OCI-LY1 (cell line): Measurements from ENCODE around the gene HNRNPK.

Source experiments
- H2AFZ ChIP-seq: fragments of 200-600 bp; sonication (generic), shearing (Covaris generic); 2 replicates; pipeline ENCODE4 v1.6.0; 2014; ENCODE audit warnings: antibody characterized with exemption, mild to moderate bottlenecking, low read length
- H3F3A ChIP-seq: fragments of 200-600 bp; sonication (generic), shearing (Covaris generic); 2 replicates; pipeline ENCODE4 v1.6.0; 2014; ENCODE audit warnings: mild to moderate bottlenecking, antibody characterized with exemption, low read length, moderate library complexity; ENCODE audit not compliant: insufficient read depth
- H3K27ac ChIP-seq: fragments of 200-600 bp; sonication (generic); 2 replicates; pipeline ENCODE4 v1.5.1; 2014; ENCODE audit warnings: low read length, mixed run types, mild to moderate bottlenecking, low read depth; ENCODE audit not compliant: poor library complexity, severe bottlenecking
- H3K27me3 ChIP-seq: fragments of 200-600 bp; sonication (generic); 2 replicates; pipeline ENCODE4 v1.6.0; 2014; ENCODE audit warnings: antibody characterized with exemption, mild to moderate bottlenecking, low read length, moderate library complexity; ENCODE audit not compliant: insufficient read depth
- H3K36me3 ChIP-seq: fragments of 200-600 bp; sonication (generic); 2 replicates; pipeline ENCODE4 v1.6.1; 2014; ENCODE audit warnings: mild to moderate bottlenecking, antibody characterized with exemption, low read length, moderate library complexity, mixed read lengths; ENCODE audit not compliant: insufficient read depth
- H3K4me1 ChIP-seq: fragments of 200-600 bp; sonication (generic); 2 replicates; pipeline ENCODE4 v1.5.1; 2014; ENCODE audit warnings: mild to moderate bottlenecking, low read length, moderate library complexity; ENCODE audit not compliant: insufficient read depth, severe bottlenecking
- H3K4me2 ChIP-seq: fragments of 200-600 bp; sonication (generic), shearing (Covaris generic); 2 replicates; pipeline ENCODE4 v1.6.1; 2014; ENCODE audit warnings: low read length
- H3K4me3 ChIP-seq: fragments of 200-600 bp; sonication (generic); 2 replicates; pipeline ENCODE4 v1.5.1; 2014; ENCODE audit warnings: low read length, low read depth, mild to moderate bottlenecking, mixed read lengths; ENCODE audit not compliant: poor library complexity, severe bottlenecking
- H3K79me2 ChIP-seq: fragments of 200-600 bp; shearing (Covaris generic); 2 replicates; pipeline ENCODE4 v1.6.1; 2016; ENCODE audit warnings: mixed run types, low read length, mixed read lengths; ENCODE audit not compliant: insufficient read depth
- H3K9ac ChIP-seq: fragments of 200-600 bp; sonication (generic), shearing (Covaris generic); 2 replicates; pipeline ENCODE4 v1.6.1; 2014; ENCODE audit warnings: mild to moderate bottlenecking, low read length, mixed read lengths
- H3K9me2 ChIP-seq: fragments of 200-600 bp; sonication (generic), shearing (Covaris generic); 2 replicates; pipeline ENCODE4 v1.6.1; 2014; ENCODE audit warnings: low read depth, mild to moderate bottlenecking, low read length, mixed read lengths
- H3K9me3 ChIP-seq: fragments of 200-600 bp; shearing (Covaris generic); 2 replicates; pipeline ENCODE4 v1.6.1; 2014; ENCODE audit warnings: low read length, mixed read lengths
- H4K20me1 ChIP-seq: fragments of 200-600 bp; sonication (generic), shearing (Covaris generic); 2 replicates; pipeline ENCODE4 v1.6.0; 2016; ENCODE audit warnings: mild to moderate bottlenecking, low read length; ENCODE audit not compliant: insufficient read depth
- CTCF ChIP-seq: fragments of 200-600 bp; sonication (generic), shearing (Covaris generic); IDR thresholded peaks from 2 replicates; pipeline ENCODE4 v1.5.1; 2017; ENCODE audit warnings: mild to moderate bottlenecking, antibody characterized with exemption, low read length, moderate library complexity, mixed read lengths
- EZH2 ChIP-seq: fragments of 200-600 bp; sonication (generic), shearing (Covaris generic); IDR thresholded peaks from 2 replicates; pipeline ENCODE4 v1.8.0; 2017; ENCODE audit warnings: borderline replicate concordance, mixed run types, mild to moderate bottlenecking, antibody characterized with exemption, low read length, moderate library complexity, mixed read lengths

HNRNPK gene

GRCh38 chr9:83988411-83988810, 8.4 kb upstream of the HNRNPK start:
- Histone ChIP-seq H3F3A (no peaks in the 10 kb centered on the region), H3K4me1 (peaks cover 46% of the 10 kb centered on the region), H3K36me3 (peaks cover 54% of the 10 kb centered on the region), H2AFZ (no peak overlapping the region), H4K20me1 (no peaks in the 10 kb centered on the region), H3K27ac (no peak overlapping the region), H3K9ac (no peak overlapping the region), H3K4me3 (no peak overlapping the region), H3K79me2 (peaks cover 89% of the 10 kb centered on the region), H3K9me2 (no peaks in the 10 kb centered on the region), H3K9me3 (no peaks in the 10 kb centered on the region), H3K4me2 (no peak overlapping the region), H3K27me3 (no peaks in the 10 kb centered on the region)
- TF ChIP-seq EZH2, result no peak
- TF ChIP-seq CTCF, result no peak

GRCh38 chr9:83987402-83987791, 7.4 kb upstream of the HNRNPK start:
- H2AFZ ChIP-seq, result no peak overlapping the region
- no peaks in the 10 kb centered on the region for H4K20me1 ChIP-seq
- no peak overlapping the region; the same call in 1 of the 2 replicates for H3K4me2 ChIP-seq
- peaks cover 48% of the 10 kb centered on the region for H3K36me3 ChIP-seq
- TF ChIP-seq EZH2, result no peak
- no peak for TF ChIP-seq CTCF
- no peak overlapping the region for H3K9ac ChIP-seq
- peaks cover 55% of the 10 kb centered on the region for H3K4me1 ChIP-seq
- H3K9me3 ChIP-seq, result no peaks in the 10 kb centered on the region
- no peak overlapping the region for H3K4me3 ChIP-seq
- H3F3A ChIP-seq, result no peaks in the 10 kb centered on the region
- H3K79me2 ChIP-seq, result peaks cover 89% of the 10 kb centered on the region
- H3K27ac ChIP-seq, result peak overlapping the region; percentile 81
- no peaks in the 10 kb centered on the region for H3K9me2 ChIP-seq
- no peaks in the 10 kb centered on the region for H3K27me3 ChIP-seq

- Histone ChIP-seq H3K27ac (peak overlapping the region; percentile 81), H3K4me2 (peak overlapping the region; percentile 88), H4K20me1 (no peaks in the 10 kb centered on the region), H3K4me1 (peaks cover 55% of the 10 kb centered on the region), H3K9me3 (no peaks in the 10 kb centered on the region), H3K36me3 (peaks cover 43% of the 10 kb centered on the region), H3K9ac (peak overlapping the region; percentile 33; the same call in 1 of the 2 replicates), H3K9me2 (no peaks in the 10 kb centered on the region), H3K27me3 (no peaks in the 10 kb centered on the region), H3K4me3 (no peak overlapping the region), H3F3A (no peaks in the 10 kb centered on the region), H2AFZ (no peak overlapping the region), H3K79me2 (peaks cover 89% of the 10 kb centered on the region)
- TF ChIP-seq CTCF (no peak), EZH2 (no peak)
Measured at GRCh38 chr9:83986765-83987401, 6.9 kb upstream of the HNRNPK start.
